PC-9 (cell line): ENCODE data around the gene ME1. TPM values are rescaled to one million over a fixed set of nuclear protein-coding genes. Genes with fewer than 3 reads are reported as not detected.

ENCODE experiments used
- BruUV-seq: library from RNA; stranded (reverse); fragments of 400-500 nt; replicated peaks from 2 replicates; lab custom pipeline; 2021; lab: Mats Ljungman, UMichigan
- CTCF ChIA-PET: fragments of 300-600 bp; sonication (Branson Sonifier 250); formaldehyde crosslinking; loops from one replicate; lab custom pipeline; 2022; ENCODE audit warnings: antibody characterized with exemption; lab: Charles Lee
- POLR2A ChIA-PET: fragments of 300-600 bp; sonication (Branson Sonifier 250); formaldehyde crosslinking; loops from one replicate; lab custom pipeline; 2022; ENCODE audit warnings: antibody characterized with exemption; ENCODE audit not compliant: unreplicated experiment; lab: Charles Lee
- DNase-seq, 2 experiments: peaks; one replicate each; pipeline versions ENCODE4 v3.0.0 to v3.0.0-alpha.2; 2015 to 2022; ENCODE audit warnings: mixed read lengths in 1 of 2
- H2AFZ ChIP-seq: fragments of 200-600 bp; sonication (generic); 2 replicates; pipeline ENCODE4 v1.8.1; 2017; ENCODE audit warnings: antibody characterized with exemption
- H3F3A ChIP-seq: fragments of 200-600 bp; sonication (generic); 2 replicates; pipeline ENCODE4 v1.8.1; 2017; ENCODE audit warnings: antibody characterized with exemption, mild to moderate bottlenecking, low read depth; ENCODE audit not compliant: insufficient read depth
- H3K27ac ChIP-seq: fragments of 200-600 bp; sonication (generic); 2 replicates; pipeline ENCODE4 v1.6.1; 2016; ENCODE audit warnings: mixed run types
- H3K27me3 ChIP-seq: fragments of 200-600 bp; sonication (generic); 2 replicates; pipeline ENCODE4 v1.6.1; 2016; ENCODE audit warnings: low read depth, mixed run types; ENCODE audit not compliant: insufficient read depth
- H3K36me3 ChIP-seq: fragments of 200-600 bp; sonication (generic); 2 replicates; pipeline ENCODE4 v1.6.1; 2016; ENCODE audit warnings: low read depth, mixed run types
- H3K4me1 ChIP-seq: fragments of 200-600 bp; sonication (generic); replicated peaks from 2 replicates; pipeline ENCODE4 v1.6.1; 2016; ENCODE audit warnings: mixed run types; ENCODE audit not compliant: insufficient read depth
- H3K4me2 ChIP-seq: fragments of 200-600 bp; sonication (generic); 2 replicates; pipeline ENCODE4 v1.6.1; 2017; ENCODE audit warnings: mixed run types
- H3K4me3 ChIP-seq: fragments of 200-600 bp; sonication (generic); 2 replicates; pipeline ENCODE4 v1.6.1; 2016; ENCODE audit warnings: mixed run types
- H3K79me2 ChIP-seq: fragments of 200-600 bp; sonication (generic); 2 replicates; pipeline ENCODE4 v1.6.1; 2017; ENCODE audit warnings: low read depth, mixed run types
- H3K9me2 ChIP-seq: fragments of 200-600 bp; sonication (generic); 2 replicates; pipeline ENCODE4 v1.8.1; 2017; ENCODE audit warnings: mild to moderate bottlenecking; ENCODE audit not compliant: insufficient read depth
- H3K9me3 ChIP-seq: fragments of 200-600 bp; sonication (generic); 2 replicates; pipeline ENCODE4 v1.8.1; 2016; ENCODE audit warnings: low read depth; ENCODE audit not compliant: insufficient read depth
- H4K20me1 ChIP-seq: fragments of 200-600 bp; sonication (generic); 2 replicates; pipeline ENCODE4 v1.8.1; 2017; ENCODE audit not compliant: insufficient read depth
- EZH2 ChIP-seq: fragments of 200-600 bp; sonication (generic); IDR thresholded peaks from 2 replicates; pipeline ENCODE4 v1.8.0; 2017; ENCODE audit warnings: antibody characterized with exemption, low read depth
- intact Hi-C: fragments of 100-400 bp; cut with micrococcal nuclease; formaldehyde crosslinking; loops from one replicate; pipeline ENCODE4 v1.10.0; 2022; ENCODE audit not compliant: unreplicated experiment
- total RNA-seq: library from RNA; stranded (reverse); gene quantifications from 2 replicates; pipeline ENCODE4 v1.2.3, GENCODE V29; 2021
- TF ChIP-seq, protein P1 (sequence below): fragments of 200-600 bp; sonication (generic); conservative IDR thresholded peaks from 2 replicates; pipeline ENCODE4 v1.6.1; 2017; ENCODE audit warnings: mixed run types, antibody characterized with exemption, mild to moderate bottlenecking, moderate library complexity

Gene ME1
- total RNA-seq, 1 experiment from 2014 or later = 111 TPM

DNA sequence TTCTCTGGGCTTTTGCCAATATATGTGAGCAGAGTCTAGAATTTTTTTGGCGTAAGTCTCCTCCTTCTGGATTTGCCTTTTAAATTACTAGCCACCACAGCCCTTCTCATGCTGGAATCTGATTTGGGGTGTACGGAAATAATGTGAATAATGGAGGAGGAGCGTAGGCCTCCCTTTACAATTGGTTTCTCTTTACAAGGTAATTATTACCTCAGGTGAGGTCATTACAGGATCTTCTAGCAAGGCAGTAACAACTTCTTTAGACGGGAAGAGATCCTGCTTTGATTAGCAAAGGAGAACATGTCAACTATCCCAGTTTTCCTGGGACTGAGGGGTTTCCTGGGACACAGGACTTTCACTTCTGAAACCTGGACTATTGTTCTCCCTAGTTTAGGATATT lies 228.8 kb downstream of the ME1 start:
- BruUV-seq = no TSS peak
- CTCF ChIA-PET = no interaction called here

DNA sequence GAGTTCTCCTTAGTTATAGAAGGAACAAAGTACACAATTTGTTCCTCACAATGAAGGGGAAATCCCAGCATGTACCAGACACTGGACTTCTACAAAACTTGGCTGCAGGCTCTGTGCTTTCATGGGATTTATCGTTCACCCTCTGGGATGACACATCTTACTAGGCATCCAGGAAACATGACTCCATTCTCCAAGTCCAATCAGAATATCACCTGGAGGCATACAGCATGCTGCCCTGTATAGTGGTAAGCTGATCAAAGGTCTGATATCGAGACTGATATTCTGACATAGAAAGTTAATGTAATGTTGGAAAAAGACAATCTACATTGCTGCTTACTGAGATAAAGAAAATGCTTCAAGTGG lies 231.0 kb downstream of the ME1 start:
- no peaks in the 10 kb centered on the region for H3F3A ChIP-seq
- no TSS peak for BruUV-seq
- TF ChIP-seq EZH2 = no peak
- TF ChIP-seq, protein P1, sequence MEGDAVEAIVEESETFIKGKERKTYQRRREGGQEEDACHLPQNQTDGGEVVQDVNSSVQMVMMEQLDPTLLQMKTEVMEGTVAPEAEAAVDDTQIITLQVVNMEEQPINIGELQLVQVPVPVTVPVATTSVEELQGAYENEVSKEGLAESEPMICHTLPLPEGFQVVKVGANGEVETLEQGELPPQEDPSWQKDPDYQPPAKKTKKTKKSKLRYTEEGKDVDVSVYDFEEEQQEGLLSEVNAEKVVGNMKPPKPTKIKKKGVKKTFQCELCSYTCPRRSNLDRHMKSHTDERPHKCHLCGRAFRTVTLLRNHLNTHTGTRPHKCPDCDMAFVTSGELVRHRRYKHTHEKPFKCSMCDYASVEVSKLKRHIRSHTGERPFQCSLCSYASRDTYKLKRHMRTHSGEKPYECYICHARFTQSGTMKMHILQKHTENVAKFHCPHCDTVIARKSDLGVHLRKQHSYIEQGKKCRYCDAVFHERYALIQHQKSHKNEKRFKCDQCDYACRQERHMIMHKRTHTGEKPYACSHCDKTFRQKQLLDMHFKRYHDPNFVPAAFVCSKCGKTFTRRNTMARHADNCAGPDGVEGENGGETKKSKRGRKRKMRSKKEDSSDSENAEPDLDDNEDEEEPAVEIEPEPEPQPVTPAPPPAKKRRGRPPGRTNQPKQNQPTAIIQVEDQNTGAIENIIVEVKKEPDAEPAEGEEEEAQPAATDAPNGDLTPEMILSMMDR = no peak
- H3K9me2 ChIP-seq = no peaks in the 10 kb centered on the region
- no peaks in the 10 kb centered on the region for H3K27me3 ChIP-seq
- no peak overlapping the region for H3K4me2 ChIP-seq
- no peak overlapping the region for H2AFZ ChIP-seq
- peak; percentile 24 to 58 for DNase-seq
- no peaks in the 10 kb centered on the region for H3K9me3 ChIP-seq
- no peak overlapping the region for H3K27ac ChIP-seq
- no peaks in the 10 kb centered on the region for H3K79me2 ChIP-seq
- H4K20me1 ChIP-seq = no peaks in the 10 kb centered on the region
- H3K36me3 ChIP-seq = no peaks in the 10 kb centered on the region
- POLR2A ChIA-PET = interaction anchor here (0.6 kb wide), 1 partner anchor 414 kb away, joined by 12 read pairs; no protein-coding TSS in a partner anchor
- intact Hi-C loops = loop anchor here (10.0 kb wide), 1 partner anchor 955 kb away; the partner anchor contains the start of gene IBTK
- no peak overlapping the region for H3K4me3 ChIP-seq
- CTCF ChIA-PET = interaction anchor here (0.7 kb wide), 1 partner anchor 8 kb away, joined by 3 read pairs; no protein-coding TSS in a partner anchor
- no peaks in the 10 kb centered on the region for H3K4me1 ChIP-seq

More for the DNA sequence above, 228.8 kb downstream of the ME1 start:
- intact Hi-C loops = no loop called here
- H3K79me2 ChIP-seq = no peaks in the 10 kb centered on the region
- H3K4me1 ChIP-seq = no peaks in the 10 kb centered on the region
- POLR2A ChIA-PET = no interaction called here
- no peak overlapping the region for H3K4me2 ChIP-seq
- no peaks in the 10 kb centered on the region for H3F3A ChIP-seq
- TF ChIP-seq, protein P1 = no peak
- no peak for TF ChIP-seq EZH2
- H4K20me1 ChIP-seq = no peaks in the 10 kb centered on the region
- H3K9me2 ChIP-seq = no peaks in the 10 kb centered on the region
- H3K36me3 ChIP-seq = no peaks in the 10 kb centered on the region
- H3K27me3 ChIP-seq = no peaks in the 10 kb centered on the region
- no peak overlapping the region for H3K27ac ChIP-seq
- H3K4me3 ChIP-seq = no peak overlapping the region
- no peaks in the 10 kb centered on the region for H3K9me3 ChIP-seq
- DNase-seq = no peak
- H2AFZ ChIP-seq = no peak overlapping the region

DNA sequence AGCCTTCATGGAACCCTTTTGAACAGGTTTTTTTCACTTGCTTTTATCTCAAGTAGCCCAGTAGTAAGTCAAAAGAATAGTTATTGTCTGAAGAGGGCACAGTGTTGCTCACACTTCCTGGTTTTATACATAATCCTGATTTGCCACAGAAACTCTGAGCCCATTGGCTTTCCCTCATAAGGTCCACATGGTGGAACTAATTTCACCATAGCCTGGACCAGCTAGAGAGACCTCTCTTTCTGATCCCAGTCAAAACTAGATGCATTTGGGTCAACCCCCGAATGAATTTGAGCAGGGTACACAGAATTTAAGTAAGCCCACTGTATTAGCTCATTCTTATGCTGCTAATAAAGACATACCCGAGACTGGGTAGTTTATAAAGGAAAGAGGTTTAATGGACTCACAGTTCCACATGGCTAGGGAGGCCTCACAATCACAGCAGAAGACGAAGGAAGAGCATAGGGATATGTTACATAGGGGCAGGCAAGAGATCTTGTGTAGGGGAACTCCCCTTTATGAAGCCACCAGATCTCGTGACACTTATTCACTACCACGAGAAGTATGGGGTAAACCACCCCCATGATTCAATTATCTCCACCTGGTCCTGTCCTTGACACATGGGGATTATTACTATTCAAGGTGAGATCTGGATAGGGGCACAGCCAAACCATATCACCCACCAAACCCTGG lies 231.5 kb downstream of the ME1 start:
- Histone ChIP-seq H2AFZ (no peak overlapping the region), H3K4me1 (no peaks in the 10 kb centered on the region; the same call in 1 of the 2 replicates), H3K79me2 (no peaks in the 10 kb centered on the region), H3K9me2 (no peaks in the 10 kb centered on the region), H3K36me3 (no peaks in the 10 kb centered on the region), H4K20me1 (no peaks in the 10 kb centered on the region), H3K27me3 (no peaks in the 10 kb centered on the region), H3K4me3 (no peak overlapping the region), H3K9me3 (no peaks in the 10 kb centered on the region), H3K27ac (no peak overlapping the region), H3K4me2 (no peak overlapping the region), H3F3A (no peaks in the 10 kb centered on the region)
- no peak for TF ChIP-seq EZH2
- TF ChIP-seq, protein P1 = no peak
- no TSS peak for BruUV-seq
- DNase-seq = no peak
- intact Hi-C loops = loop anchor here (10.0 kb wide), 1 partner anchor 955 kb away; the partner anchor contains the start of gene IBTK
- POLR2A ChIA-PET = interaction anchor here (0.6 kb wide), 1 partner anchor 149 kb away, joined by 15 read pairs; no protein-coding TSS in a partner anchor
- CTCF ChIA-PET = interaction anchor here (0.7 kb wide), 1 partner anchor 8 kb away, joined by 3 read pairs; no protein-coding TSS in a partner anchor
